Measurements from ENCODE around the gene RFLNA.

DNA sequence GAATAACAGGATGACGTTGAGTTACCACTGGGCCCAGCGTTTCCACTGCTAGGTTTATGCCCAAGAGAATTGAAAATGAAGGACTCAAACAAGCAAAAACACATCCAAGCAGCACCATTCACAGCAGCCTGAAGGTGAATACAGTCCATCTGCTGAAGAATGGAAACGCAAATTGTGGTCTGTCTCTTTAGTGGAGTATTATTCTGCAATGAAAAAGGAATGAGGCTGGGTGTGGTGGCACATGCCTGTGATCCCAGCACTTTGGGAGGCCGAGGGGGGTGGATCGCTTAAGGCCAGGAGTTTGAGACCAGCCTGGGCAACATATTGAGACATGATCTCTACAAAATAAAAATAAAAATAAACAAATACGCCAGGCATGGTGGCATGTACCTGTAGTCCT lies 41.9 kb upstream of the RFLNA start:
- TF ChIP-seq, protein P1, sequence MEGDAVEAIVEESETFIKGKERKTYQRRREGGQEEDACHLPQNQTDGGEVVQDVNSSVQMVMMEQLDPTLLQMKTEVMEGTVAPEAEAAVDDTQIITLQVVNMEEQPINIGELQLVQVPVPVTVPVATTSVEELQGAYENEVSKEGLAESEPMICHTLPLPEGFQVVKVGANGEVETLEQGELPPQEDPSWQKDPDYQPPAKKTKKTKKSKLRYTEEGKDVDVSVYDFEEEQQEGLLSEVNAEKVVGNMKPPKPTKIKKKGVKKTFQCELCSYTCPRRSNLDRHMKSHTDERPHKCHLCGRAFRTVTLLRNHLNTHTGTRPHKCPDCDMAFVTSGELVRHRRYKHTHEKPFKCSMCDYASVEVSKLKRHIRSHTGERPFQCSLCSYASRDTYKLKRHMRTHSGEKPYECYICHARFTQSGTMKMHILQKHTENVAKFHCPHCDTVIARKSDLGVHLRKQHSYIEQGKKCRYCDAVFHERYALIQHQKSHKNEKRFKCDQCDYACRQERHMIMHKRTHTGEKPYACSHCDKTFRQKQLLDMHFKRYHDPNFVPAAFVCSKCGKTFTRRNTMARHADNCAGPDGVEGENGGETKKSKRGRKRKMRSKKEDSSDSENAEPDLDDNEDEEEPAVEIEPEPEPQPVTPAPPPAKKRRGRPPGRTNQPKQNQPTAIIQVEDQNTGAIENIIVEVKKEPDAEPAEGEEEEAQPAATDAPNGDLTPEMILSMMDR (IDR thresholded peaks at IDR 0.05) = no peak
- no peak for TF ChIP-seq POLR2A (IDR thresholded peaks at IDR 0.05)

All from body of pancreas (tissue), 4 donors.